Esophagus squamous epithelium (tissue), 5 donors: ENCODE results near the gene SSH3. TPM values are rescaled to one million over a fixed set of nuclear protein-coding genes. Genes with fewer than 3 reads are reported as not detected.

Source experiments
- DNase-seq: peaks from one replicate; lab custom pipeline; 2025; lab: John Stamatoyannopoulos, UW
- H3K27ac ChIP-seq, 4 donors: fragments of 200-600 bp; sonication (generic); one replicate each; pipeline ENCODE4 v1.5.1; 2016 to 2019; ENCODE audit warnings: mild to moderate bottlenecking in 1 of 4
- H3K27me3 ChIP-seq, 4 donors: fragments of 200-600 bp; sonication (generic); 1 replicate in 3 of 4; 2 replicates in 1 of 4; pipeline versions ENCODE4 v1.5.1 to v1.6.0; 2017 to 2021; ENCODE audit warnings: antibody characterized with exemption in 1 of 4
- H3K36me3 ChIP-seq, 3 donors: fragments of 200-600 bp; sonication (generic); one replicate each; pipeline ENCODE4 v1.5.1; 2016 to 2019
- H3K4me1 ChIP-seq, 3 donors: fragments of 200-600 bp; sonication (generic); one replicate each; pipeline ENCODE4 v1.5.1; 2017 to 2019
- H3K4me3 ChIP-seq, 4 donors: fragments of 200-600 bp; sonication (generic); 1 replicate in 3 of 4; 2 replicates in 1 of 4; pipeline ENCODE4 v1.5.1; 2016 to 2019; ENCODE audit warnings: mild to moderate bottlenecking in 2 of 4, moderate library complexity in 1 of 4
- H3K9me3 ChIP-seq, 3 donors: fragments of 200-600 bp; sonication (generic); one replicate each; pipeline ENCODE4 v1.5.1; 2016 to 2019
- POLR2A ChIP-seq, 4 donors: fragments of 450-650 bp; IDR thresholded peaks; one replicate each; pipeline ENCODE4 v1.6.1; 2017; ENCODE audit warnings: antibody characterized with exemption in 4 of 4, mild to moderate bottlenecking in 4 of 4, moderate library complexity in 3 of 4
- WGBS, 2 donors: methylation state at CpG; one replicate each; pipeline ENCODE4 v1.1.5; 2018; 5-methylcytosine and 5-hydroxymethylcytosine counted together
- intact Hi-C: fragments of 100-400 bp; cut with DNase I; formaldehyde crosslinking; loops from one replicate; pipeline ENCODE4 v1.15.0; 2022
- total RNA-seq, 4 donors: library from RNA; depleted of rRNA; stranded (reverse); fragments of >200 nt; gene quantifications; one replicate each; pipeline ENCODE4 v1.1.0, GENCODE V29; 2016
- TF ChIP-seq, protein P1 (sequence below), 6 experiments: fragments of 450-650 bp in 4 of 6; fragments of 200-600 bp in 2 of 6; sonication (generic) in 2 of 6; IDR thresholded peaks; one replicate each; pipeline ENCODE4 v1.5.1; 2016 to 2019; ENCODE audit warnings: antibody characterized with exemption in 6 of 6, mild to moderate bottlenecking in 4 of 6, moderate library complexity in 4 of 6
- donor health status: DM: yes; HTN: yes; CAD: no.

The SSH3 gene
- total RNA-seq, 4 donors from 2014 or later = 51.4 to 78.4 (median 64.8) TPM

- WGBS, 2 donors = 0% methylated on average over 6 of the region's 43 CpGs; no CpG with 5 or more reads in 1 of the 2 donors
- DNase-seq = no peak
- Histone ChIP-seq H3K4me1 (peaks cover 30 to 59% (median 35%) of the 10 kb centered on the region in 3 donors), H3K27me3 (no peaks in the 10 kb centered on the region), H3K27ac (peak overlapping the region; percentile 90 to 95 (median 92)), H3K36me3 (peaks cover 29 to 58% (median 40%) of the 10 kb centered on the region in 3 donors), H3K4me3 (peak overlapping the region; percentile 56 to 88 (median 82)), H3K9me3 (no peaks in the 10 kb centered on the region)
- TF ChIP-seq, protein P1, sequence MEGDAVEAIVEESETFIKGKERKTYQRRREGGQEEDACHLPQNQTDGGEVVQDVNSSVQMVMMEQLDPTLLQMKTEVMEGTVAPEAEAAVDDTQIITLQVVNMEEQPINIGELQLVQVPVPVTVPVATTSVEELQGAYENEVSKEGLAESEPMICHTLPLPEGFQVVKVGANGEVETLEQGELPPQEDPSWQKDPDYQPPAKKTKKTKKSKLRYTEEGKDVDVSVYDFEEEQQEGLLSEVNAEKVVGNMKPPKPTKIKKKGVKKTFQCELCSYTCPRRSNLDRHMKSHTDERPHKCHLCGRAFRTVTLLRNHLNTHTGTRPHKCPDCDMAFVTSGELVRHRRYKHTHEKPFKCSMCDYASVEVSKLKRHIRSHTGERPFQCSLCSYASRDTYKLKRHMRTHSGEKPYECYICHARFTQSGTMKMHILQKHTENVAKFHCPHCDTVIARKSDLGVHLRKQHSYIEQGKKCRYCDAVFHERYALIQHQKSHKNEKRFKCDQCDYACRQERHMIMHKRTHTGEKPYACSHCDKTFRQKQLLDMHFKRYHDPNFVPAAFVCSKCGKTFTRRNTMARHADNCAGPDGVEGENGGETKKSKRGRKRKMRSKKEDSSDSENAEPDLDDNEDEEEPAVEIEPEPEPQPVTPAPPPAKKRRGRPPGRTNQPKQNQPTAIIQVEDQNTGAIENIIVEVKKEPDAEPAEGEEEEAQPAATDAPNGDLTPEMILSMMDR (IDR thresholded peaks at IDR 0.05) = no peak
- TF ChIP-seq POLR2A (IDR thresholded peaks at IDR 0.05) = no peak
- intact Hi-C loops = no loop called here
Observed at GRCh38 chr11:67303835-67304411, 593 bp downstream of the SSH3 start.

DNA sequence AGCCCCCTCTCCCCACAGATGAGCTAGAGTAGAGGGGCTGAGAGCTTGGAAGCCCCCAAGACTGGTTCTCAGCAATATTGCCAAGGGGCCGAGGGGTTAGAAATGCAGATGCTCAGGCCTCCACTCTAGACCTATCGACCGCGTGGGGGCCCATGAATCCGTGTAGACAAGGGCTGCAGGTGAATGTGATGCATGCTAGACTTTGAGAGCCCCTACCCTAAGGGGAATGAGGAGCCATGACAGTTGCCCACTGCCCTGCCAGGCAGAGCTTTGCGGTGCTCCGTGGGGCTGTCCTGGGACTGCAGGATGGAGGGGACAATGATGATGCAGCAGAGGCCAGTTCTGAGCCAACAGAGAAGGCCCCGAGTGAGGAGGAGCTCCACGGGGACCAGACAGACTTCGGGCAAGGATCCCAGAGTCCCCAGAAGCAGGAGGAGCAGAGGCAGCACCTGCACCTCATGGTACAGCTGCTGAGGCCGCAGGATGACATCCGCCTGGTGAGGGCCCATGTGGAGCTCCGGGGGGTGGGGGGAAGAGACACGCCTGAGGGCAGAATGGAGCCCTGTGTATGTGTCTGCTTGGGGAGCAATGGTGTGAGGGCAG, 1.3 kb downstream of the SSH3 start:
- DNase-seq = no peak
- peak overlapping the region; percentile 90 to 95 (median 92) for H3K27ac ChIP-seq
- WGBS, 2 donors = 57 to 64% methylated on average over 6 to 10 of the region's 14 CpGs

GRCh38 chr11:67306769-67307544, 3.6 kb downstream of the SSH3 start:
- Histone ChIP-seq H3K9me3 (no peaks in the 10 kb centered on the region), H3K27ac (no peak overlapping the region), H3K4me1 (peaks cover 42 to 76% (median 47%) of the 10 kb centered on the region in 3 donors), H3K27me3 (no peaks in the 10 kb centered on the region), H3K4me3 (no peak overlapping the region), H3K36me3 (peaks cover under 1 to 52% (median 27%) of the 10 kb centered on the region in 3 donors)
- DNase-seq = no peak
- TF ChIP-seq, protein P1 (IDR thresholded peaks at IDR 0.05) = no peak
- TF ChIP-seq POLR2A (IDR thresholded peaks at IDR 0.05) = no peak
- 80 to 94% methylated on average over 12 to 14 of the region's 19 CpGs for WGBS, 2 donors
- intact Hi-C loops = no loop called here

More for the DNA sequence above, 1.3 kb downstream of the SSH3 start:
- Histone ChIP-seq H3K4me3 (peak overlapping the region; percentile 56 to 88 (median 82)), H3K9me3 (no peaks in the 10 kb centered on the region), H3K27me3 (no peaks in the 10 kb centered on the region), H3K36me3 (peaks cover 22 to 58% (median 40%) of the 10 kb centered on the region in 3 donors), H3K4me1 (peaks cover 35 to 65% (median 40%) of the 10 kb centered on the region in 3 donors)
- intact Hi-C loops = no loop called here
- TF ChIP-seq POLR2A (IDR thresholded peaks at IDR 0.05) = no peak
- TF ChIP-seq, protein P1 (IDR thresholded peaks at IDR 0.05) = no peak

DNA sequence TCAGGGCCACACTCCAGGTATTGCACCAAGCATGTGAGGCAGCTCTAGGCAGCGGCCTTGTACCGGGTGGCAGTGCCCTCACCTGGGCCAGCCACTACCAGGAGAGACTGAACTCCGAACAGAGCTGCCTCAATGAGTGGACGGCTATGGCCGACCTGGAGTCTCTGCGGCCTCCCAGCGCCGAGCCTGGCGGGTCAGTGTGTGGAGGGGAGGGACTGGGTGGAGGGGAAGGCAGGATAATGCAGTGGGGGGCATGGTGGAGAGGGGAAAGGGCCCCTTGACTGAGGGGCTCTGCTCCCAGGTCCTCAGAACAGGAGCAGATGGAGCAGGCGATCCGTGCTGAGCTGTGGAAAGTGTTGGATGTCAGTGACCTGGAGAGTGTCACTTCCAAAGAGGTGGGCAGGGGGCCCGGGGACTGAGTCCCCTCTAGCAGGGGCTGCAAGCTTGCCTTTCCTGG, 4.2 kb downstream of the SSH3 start:
- Histone ChIP-seq H3K27me3 (no peaks in the 10 kb centered on the region), H3K27ac (no peak overlapping the region), H3K9me3 (no peaks in the 10 kb centered on the region), H3K36me3 (peaks cover 0 to 52% (median 27%) of the 10 kb centered on the region in 3 donors), H3K4me1 (peaks cover 41 to 76% (median 46%) of the 10 kb centered on the region in 3 donors), H3K4me3 (no peak overlapping the region)
- intact Hi-C loops = no loop called here
- no peak for DNase-seq
- TF ChIP-seq, protein P1 (IDR thresholded peaks at IDR 0.05) = no peak
- no peak for TF ChIP-seq POLR2A (IDR thresholded peaks at IDR 0.05)
- 86 to 96% methylated on average over 3 to 5 of the region's 12 CpGs for WGBS, 2 donors
